Ishikawa (cell line): ENCODE measurements around the gene TIMP2.

Experiments
- CEBPB ChIP-seq: IDR thresholded peaks from 2 replicates; pipeline ENCODE4 v1.6.1; 2012
- TF ChIP-seq, protein P1 (sequence below): IDR thresholded peaks from 2 replicates; pipeline ENCODE4 v1.6.1; 2012

DNA sequence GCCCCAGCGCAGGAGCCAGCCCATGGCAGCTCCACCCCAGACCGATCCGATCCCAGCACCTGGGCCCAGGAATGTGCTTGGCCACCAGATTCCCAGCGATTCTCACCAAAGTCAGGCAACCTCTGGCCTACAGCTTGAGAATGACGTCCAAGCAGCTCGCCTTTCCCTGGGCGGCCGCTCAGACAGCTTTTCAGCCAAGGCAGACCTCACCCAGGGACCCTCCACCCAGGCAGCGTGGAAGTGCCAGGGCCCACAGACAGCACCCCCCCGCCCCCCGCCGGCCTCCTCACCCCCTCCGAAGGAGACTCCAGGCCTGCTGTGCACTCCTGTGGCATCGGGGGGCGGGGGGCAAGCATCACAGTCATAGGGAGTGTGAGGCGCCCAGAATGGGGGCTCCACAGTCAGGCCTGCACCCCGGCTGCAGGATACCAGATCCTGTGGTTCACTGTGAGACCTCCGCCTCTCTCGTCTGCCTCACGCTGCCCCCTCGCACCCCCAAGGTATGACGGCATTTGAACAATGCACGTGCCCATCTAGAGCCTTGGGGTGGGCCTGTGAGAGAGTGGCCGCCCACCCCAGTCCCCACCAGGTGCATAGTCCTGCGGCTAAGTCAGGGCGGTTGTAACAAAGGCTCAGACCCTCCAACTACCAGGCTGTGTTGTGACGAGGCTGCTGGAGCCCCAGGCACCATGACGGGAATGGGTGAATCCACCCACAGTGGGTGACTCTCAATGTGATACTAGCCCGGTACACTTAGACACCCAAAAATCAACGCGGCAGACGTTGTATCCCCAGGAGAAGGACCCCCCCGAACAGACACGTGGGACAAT is 28.1 kb downstream of the TIMP2 start:
- TF ChIP-seq, protein P1, sequence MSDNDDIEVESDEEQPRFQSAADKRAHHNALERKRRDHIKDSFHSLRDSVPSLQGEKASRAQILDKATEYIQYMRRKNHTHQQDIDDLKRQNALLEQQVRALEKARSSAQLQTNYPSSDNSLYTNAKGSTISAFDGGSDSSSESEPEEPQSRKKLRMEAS: no peak
- TF ChIP-seq CEBPB: no peak
